Measurements from ENCODE around the gene LRRC8D. TPM values are rescaled to one million over a fixed set of nuclear protein-coding genes. Genes with fewer than 3 reads are reported as not detected.

The LRRC8D gene
- total and polyA plus RNA-seq, 2 experiments from 2014 or later: 23.6 to 48.8 TPM

DNA sequence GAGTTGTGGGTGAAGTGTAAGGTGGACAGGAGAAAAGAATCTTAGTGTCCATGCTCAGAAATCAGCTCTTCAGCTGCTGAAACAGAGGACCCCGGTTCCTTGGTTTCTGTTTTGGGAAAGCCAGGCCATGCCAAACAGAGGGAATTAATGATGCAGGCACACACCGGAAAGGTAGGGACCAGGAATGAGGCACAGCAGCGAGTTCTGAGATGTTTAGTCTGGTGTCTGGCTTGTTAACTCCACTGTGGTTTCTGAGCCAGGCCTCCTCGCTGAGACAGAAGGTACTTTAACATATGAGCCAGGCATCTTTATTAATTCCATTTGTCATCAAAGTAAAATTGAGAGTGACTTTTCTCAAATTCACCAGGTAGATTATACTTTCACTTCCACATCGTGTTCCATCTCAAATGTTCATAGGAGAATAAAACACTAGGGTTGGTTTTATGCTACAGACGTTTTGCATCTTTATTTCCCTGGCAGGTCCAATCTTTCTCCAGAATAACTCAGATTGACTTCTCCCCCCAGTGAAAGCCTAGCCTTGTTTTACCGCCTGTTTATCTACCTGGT lies 23.5 kb downstream of the LRRC8D start:
- H3K79me2 ChIP-seq (replicated peaks; ENCODE audit: insufficient read depth): peaks cover 70% of the 10 kb centered on the region
- peaks cover 6% of the 10 kb centered on the region; the same call in 1 of the 2 replicates for H3K36me3 ChIP-seq (ENCODE audit: insufficient read depth)
- H3K27ac Mint-ChIP-seq: no peak overlapping the region
- no peak for TF ChIP-seq STAT1 (IDR thresholded peaks at IDR 0.05; ENCODE audit: unreplicated experiment)
- no peak for TF ChIP-seq NANOG (IDR thresholded peaks at IDR 0.05; ENCODE audit: borderline replicate concordance)
- peaks cover 9% of the 10 kb centered on the region; the same call in 1 of the 2 replicates for H4K20me1 ChIP-seq (replicated peaks; ENCODE audit: insufficient read depth)
- peaks cover 43% of the 10 kb centered on the region for H3K4me1 Mint-ChIP-seq
- no peak for DNase-seq (ENCODE audit: low spot score)
- no peaks in the 10 kb centered on the region for H3K27me3 ChIP-seq (ENCODE audit: insufficient read depth)
- ATAC-seq: no peak
- peaks cover 13% of the 10 kb centered on the region for H3K27me3 Mint-ChIP-seq (ENCODE audit: insufficient read depth, low read depth, poor library complexity)
- no peaks in the 10 kb centered on the region for H3K9me2 ChIP-seq (ENCODE audit: insufficient read depth)
- peaks cover 43% of the 10 kb centered on the region for H3K36me3 Mint-ChIP-seq (ENCODE audit: low read depth)
- H3K9me3 Mint-ChIP-seq: no peaks in the 10 kb centered on the region
- peaks cover 35% of the 10 kb centered on the region for H3K4me1 ChIP-seq (ENCODE audit: insufficient read depth)
- peak overlapping the region; percentile 84 for H3K4me3 Mint-ChIP-seq
- no peak overlapping the region for H2AFZ ChIP-seq
- peak overlapping the region; percentile 82 for H3K4me2 ChIP-seq
- no peak overlapping the region for H3K27ac ChIP-seq (ENCODE audit: low read depth)
- H3F3A ChIP-seq (replicated peaks; ENCODE audit: low read depth): no peaks in the 10 kb centered on the region; the same call in 1 of the 2 replicates
- peak overlapping the region; percentile 77 for H3K4me3 ChIP-seq

DNA sequence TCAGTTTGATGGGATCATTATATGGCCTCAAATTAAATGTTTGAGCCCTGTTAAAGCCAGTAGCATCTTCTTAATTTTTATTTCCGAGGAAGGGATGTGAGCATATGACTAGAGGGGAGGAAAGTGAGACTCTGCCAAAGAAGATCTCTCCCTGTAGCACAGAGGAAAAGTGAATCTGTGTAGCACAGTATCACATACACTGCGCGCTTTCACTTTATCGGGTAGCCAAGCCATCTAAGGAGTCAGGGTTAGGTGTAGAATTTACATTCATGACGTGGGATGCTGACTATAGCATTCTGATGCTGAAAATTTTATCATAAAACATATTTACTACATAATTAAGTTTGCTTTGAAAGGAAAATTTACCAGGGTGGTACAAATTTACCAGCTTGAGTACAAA lies 24.0 kb downstream of the LRRC8D start:
- H4K20me1 ChIP-seq (replicated peaks; ENCODE audit: insufficient read depth): peaks cover 8% of the 10 kb centered on the region; the same call in 1 of the 2 replicates
- no peak overlapping the region for H2AFZ ChIP-seq
- Mint-ChIP-seq H3K4me1 (peaks cover 39% of the 10 kb centered on the region), H3K36me3 (ENCODE audit: low read depth) (peaks cover 45% of the 10 kb centered on the region), H3K27ac (no peak overlapping the region), H3K4me3 (peak overlapping the region; percentile 2; the same call in 1 of the 3 replicates), H3K27me3 (ENCODE audit: insufficient read depth, low read depth, poor library complexity) (peaks cover 13% of the 10 kb centered on the region), H3K9me3 (no peaks in the 10 kb centered on the region)
- H3K9me2 ChIP-seq (ENCODE audit: insufficient read depth): no peaks in the 10 kb centered on the region
- H3K36me3 ChIP-seq (ENCODE audit: insufficient read depth): peaks cover 6% of the 10 kb centered on the region; the same call in 1 of the 2 replicates
- no peaks in the 10 kb centered on the region for H3K27me3 ChIP-seq (ENCODE audit: insufficient read depth)
- no peak overlapping the region for H3K4me2 ChIP-seq
- peaks cover 65% of the 10 kb centered on the region for H3K79me2 ChIP-seq (replicated peaks; ENCODE audit: insufficient read depth)
- H3F3A ChIP-seq (replicated peaks; ENCODE audit: low read depth): no peaks in the 10 kb centered on the region; the same call in 1 of the 2 replicates
- DNase-seq (ENCODE audit: low spot score): no peak
- no peak for TF ChIP-seq POLR2AphosphoS5 (IDR thresholded peaks at IDR 0.05; ENCODE audit: low read depth)
- TF ChIP-seq ETS1 (IDR thresholded peaks at IDR 0.05): no peak
- TF ChIP-seq NANOG (IDR thresholded peaks at IDR 0.05; ENCODE audit: borderline replicate concordance): no peak
- no peak overlapping the region for H3K27ac ChIP-seq (ENCODE audit: low read depth)
- ATAC-seq: no peak
- H3K4me3 ChIP-seq: no peak overlapping the region
- peaks cover 30% of the 10 kb centered on the region for H3K4me1 ChIP-seq (ENCODE audit: insufficient read depth)

- peaks cover 6% of the 10 kb centered on the region for H3K27me3 Mint-ChIP-seq (ENCODE audit: insufficient read depth, low read depth, poor library complexity)
- ATAC-seq (no peak), DNase-seq (ENCODE audit: low spot score) (no peak)
- Histone ChIP-seq H3F3A (replicated peaks; ENCODE audit: low read depth) (no peaks in the 10 kb centered on the region; the same call in 1 of the 2 replicates), H3K79me2 (replicated peaks; ENCODE audit: insufficient read depth) (peaks cover 59% of the 10 kb centered on the region), H3K27me3 (ENCODE audit: insufficient read depth) (no peaks in the 10 kb centered on the region), H3K36me3 (ENCODE audit: insufficient read depth) (peaks cover 6% of the 10 kb centered on the region; the same call in 1 of the 2 replicates), H3K4me2 (no peak overlapping the region), H3K27ac (ENCODE audit: low read depth) (0 out of 2 replicates have a peak overlapping the region, but pooled peaks have one; percentile 4), H3K4me1 (ENCODE audit: insufficient read depth) (peaks cover 10% of the 10 kb centered on the region), H3K4me3 (no peak overlapping the region), H2AFZ (no peak overlapping the region), H3K9me2 (ENCODE audit: insufficient read depth) (no peaks in the 10 kb centered on the region), H4K20me1 (replicated peaks; ENCODE audit: insufficient read depth) (peaks cover 4% of the 10 kb centered on the region; the same call in 1 of the 2 replicates)
- no peak overlapping the region for H3K27ac Mint-ChIP-seq
- peaks cover 48% of the 10 kb centered on the region for H3K36me3 Mint-ChIP-seq (ENCODE audit: low read depth)
- H3K9me3 Mint-ChIP-seq: no peaks in the 10 kb centered on the region
- peaks cover 18% of the 10 kb centered on the region for H3K4me1 Mint-ChIP-seq
- no peak overlapping the region for H3K4me3 Mint-ChIP-seq
- TF ChIP-seq ZNF331 (CRISPR knock-in tag; IDR thresholded peaks at IDR 0.05; ENCODE audit: low read depth) (no peak), POLR2AphosphoS5 (IDR thresholded peaks at IDR 0.05; ENCODE audit: low read depth) (no peak), EZH2 (IDR thresholded peaks at IDR 0.05; ENCODE audit: low read depth, unreplicated experiment) (no peak), NANOG (IDR thresholded peaks at IDR 0.05; ENCODE audit: borderline replicate concordance) (no peak), ZNF114 (CRISPR knock-in tag; IDR thresholded peaks at IDR 0.05) (no peak)
- TF ChIP-seq, protein P1, sequence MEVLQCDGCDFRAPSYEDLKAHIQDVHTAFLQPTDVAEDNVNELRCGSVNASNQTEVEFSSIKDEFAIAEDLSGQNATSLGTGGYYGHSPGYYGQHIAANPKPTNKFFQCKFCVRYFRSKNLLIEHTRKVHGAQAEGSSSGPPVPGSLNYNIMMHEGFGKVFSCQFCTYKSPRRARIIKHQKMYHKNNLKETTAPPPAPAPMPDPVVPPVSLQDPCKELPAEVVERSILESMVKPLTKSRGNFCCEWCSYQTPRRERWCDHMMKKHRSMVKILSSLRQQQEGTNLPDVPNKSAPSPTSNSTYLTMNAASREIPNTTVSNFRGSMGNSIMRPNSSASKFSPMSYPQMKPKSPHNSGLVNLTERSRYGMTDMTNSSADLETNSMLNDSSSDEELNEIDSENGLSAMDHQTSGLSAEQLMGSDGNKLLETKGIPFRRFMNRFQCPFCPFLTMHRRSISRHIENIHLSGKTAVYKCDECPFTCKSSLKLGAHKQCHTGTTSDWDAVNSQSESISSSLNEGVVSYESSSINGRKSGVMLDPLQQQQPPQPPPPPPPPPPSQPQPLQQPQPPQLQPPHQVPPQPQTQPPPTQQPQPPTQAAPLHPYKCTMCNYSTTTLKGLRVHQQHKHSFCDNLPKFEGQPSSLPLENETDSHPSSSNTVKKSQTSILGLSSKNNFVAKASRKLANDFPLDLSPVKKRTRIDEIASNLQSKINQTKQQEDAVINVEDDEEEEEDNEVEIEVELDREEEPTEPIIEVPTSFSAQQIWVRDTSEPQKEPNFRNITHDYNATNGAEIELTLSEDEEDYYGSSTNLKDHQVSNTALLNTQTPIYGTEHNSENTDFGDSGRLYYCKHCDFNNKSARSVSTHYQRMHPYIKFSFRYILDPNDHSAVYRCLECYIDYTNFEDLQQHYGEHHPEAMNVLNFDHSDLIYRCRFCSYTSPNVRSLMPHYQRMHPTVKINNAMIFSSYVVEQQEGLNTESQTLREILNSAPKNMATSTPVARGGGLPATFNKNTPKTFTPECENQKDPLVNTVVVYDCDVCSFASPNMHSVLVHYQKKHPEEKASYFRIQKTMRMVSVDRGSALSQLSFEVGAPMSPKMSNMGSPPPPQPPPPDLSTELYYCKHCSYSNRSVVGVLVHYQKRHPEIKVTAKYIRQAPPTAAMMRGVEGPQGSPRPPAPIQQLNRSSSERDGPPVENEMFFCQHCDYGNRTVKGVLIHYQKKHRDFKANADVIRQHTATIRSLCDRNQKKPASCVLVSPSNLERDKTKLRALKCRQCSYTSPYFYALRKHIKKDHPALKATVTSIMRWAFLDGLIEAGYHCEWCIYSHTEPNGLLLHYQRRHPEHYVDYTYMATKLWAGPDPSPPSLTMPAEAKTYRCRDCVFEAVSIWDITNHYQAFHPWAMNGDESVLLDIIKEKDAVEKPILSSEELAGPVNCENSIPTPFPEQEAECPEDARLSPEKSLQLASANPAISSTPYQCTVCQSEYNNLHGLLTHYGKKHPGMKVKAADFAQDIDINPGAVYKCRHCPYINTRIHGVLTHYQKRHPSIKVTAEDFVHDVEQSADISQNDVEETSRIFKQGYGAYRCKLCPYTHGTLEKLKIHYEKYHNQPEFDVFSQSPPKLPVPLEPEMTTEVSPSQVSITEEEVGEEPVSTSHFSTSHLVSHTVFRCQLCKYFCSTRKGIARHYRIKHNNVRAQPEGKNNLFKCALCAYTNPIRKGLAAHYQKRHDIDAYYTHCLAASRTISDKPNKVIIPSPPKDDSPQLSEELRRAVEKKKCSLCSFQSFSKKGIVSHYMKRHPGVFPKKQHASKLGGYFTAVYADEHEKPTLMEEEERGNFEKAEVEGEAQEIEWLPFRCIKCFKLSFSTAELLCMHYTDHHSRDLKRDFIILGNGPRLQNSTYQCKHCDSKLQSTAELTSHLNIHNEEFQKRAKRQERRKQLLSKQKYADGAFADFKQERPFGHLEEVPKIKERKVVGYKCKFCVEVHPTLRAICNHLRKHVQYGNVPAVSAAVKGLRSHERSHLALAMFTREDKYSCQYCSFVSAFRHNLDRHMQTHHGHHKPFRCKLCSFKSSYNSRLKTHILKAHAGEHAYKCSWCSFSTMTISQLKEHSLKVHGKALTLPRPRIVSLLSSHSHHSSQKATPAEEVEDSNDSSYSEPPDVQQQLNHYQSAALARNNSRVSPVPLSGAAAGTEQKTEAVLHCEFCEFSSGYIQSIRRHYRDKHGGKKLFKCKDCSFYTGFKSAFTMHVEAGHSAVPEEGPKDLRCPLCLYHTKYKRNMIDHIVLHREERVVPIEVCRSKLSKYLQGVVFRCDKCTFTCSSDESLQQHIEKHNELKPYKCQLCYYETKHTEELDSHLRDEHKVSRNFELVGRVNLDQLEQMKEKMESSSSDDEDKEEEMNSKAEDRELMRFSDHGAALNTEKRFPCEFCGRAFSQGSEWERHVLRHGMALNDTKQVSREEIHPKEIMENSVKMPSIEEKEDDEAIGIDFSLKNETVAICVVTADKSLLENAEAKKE (CRISPR knock-in tag; IDR thresholded peaks at IDR 0.05): no peak
These were observed 26.4 kb downstream of the LRRC8D start for GRCh38 chr1:89847191-89847729.
